K562 (cell line): Measurements from ENCODE around the gene PPOX. TPM values are rescaled to one million over a fixed set of nuclear protein-coding genes. Genes with fewer than 3 reads are reported as not detected.

Experiments
- ATAC-seq: fragments of 200-7000 bp; cut with Tn5 transposase; 3 replicates; pipeline ENCODE4 v1.9.1; 2020; ENCODE audit warnings: moderate library complexity
- BruUV-seq: library from RNA; stranded (reverse); fragments of 400-500 nt; replicated peaks from 2 replicates; lab custom pipeline; 2021; lab: Mats Ljungman, UMichigan
- CTCF ChIA-PET: fragments of 300-600 bp; formaldehyde crosslinking; extraction: SDS; loops from one replicate; lab custom pipeline; 2021; ENCODE audit warnings: low intra/inter-chr PET ratio; lab: Yijun Ruan, JAX
- POLR2A ChIA-PET: fragments of 300-600, 350-650 bp; sonication (Branson Sonifier 250); formaldehyde crosslinking; extraction: SDS; loops from one replicate; lab custom pipeline; 2021; ENCODE audit warnings: antibody characterized with exemption, inconsistent platforms; lab: Yijun Ruan, JAX
- DNase-seq, 4 experiments: peaks; one replicate each; pipeline versions ENCODE4 v3.0.0 to v3.0.0-alpha.2; 2011 to 2018; ENCODE audit warnings: low spot score in 3 of 4, mixed read lengths in 3 of 4; ENCODE audit errors: extremely low read depth in 1 of 4
- FAIRE-seq: peaks from 2 replicates; lab custom pipeline; 2011; peaks lifted over from hg19 to GRCh38; lab: Jason Lieb, UNC
- H2AFZ ChIP-seq: 2 replicates; pipeline ENCODE4 v1.6.0; 2011; ENCODE audit warnings: low read depth, low read length, control low read depth, inconsistent platforms
- H3K27ac ChIP-seq: fragments of 200-600 bp; 3 replicates; pipeline ENCODE4 v1.8.0; 2011; ENCODE audit warnings: low read depth, mild to moderate bottlenecking, control low read depth, inconsistent platforms, low read length, moderate library complexity, mixed read lengths; ENCODE audit errors: extremely low read depth
- H3K27me3 ChIP-seq, 2 experiments: fragments of 300-600 bp in 1 of 2; 2 replicates in 1 of 2; 3 replicates in 1 of 2; pipeline versions ENCODE4 v1.6.0 to v1.8.0; 2011; ENCODE audit warnings: inconsistent platforms in 2 of 2, low read length in 2 of 2, mild to moderate bottlenecking in 1 of 2, mixed read lengths in 1 of 2, moderate library complexity in 1 of 2; ENCODE audit not compliant: control insufficient read depth in 2 of 2, insufficient read depth in 2 of 2
- H3K36me3 ChIP-seq: fragments of 300-600 bp; 3 replicates; pipeline ENCODE4 v1.8.0; 2011; ENCODE audit warnings: mild to moderate bottlenecking, low read length, inconsistent platforms; ENCODE audit not compliant: control insufficient read depth, insufficient read depth
- H3K4me1 ChIP-seq, 2 experiments: fragments of 200-600 bp in 1 of 2; replicated peaks in 1 of 2; 2 replicates in 1 of 2; 3 replicates in 1 of 2; pipeline versions ENCODE4 v1.5.1 to v1.8.0; 2011; ENCODE audit warnings: inconsistent platforms in 2 of 2, low read length in 2 of 2, mild to moderate bottlenecking in 1 of 2, mixed read lengths in 1 of 2, moderate library complexity in 1 of 2; ENCODE audit not compliant: control insufficient read depth in 2 of 2, insufficient read depth in 2 of 2
- H3K4me2 ChIP-seq: 2 replicates; pipeline ENCODE4 v1.6.1; 2011; ENCODE audit warnings: low read length, control low read depth, inconsistent platforms, mixed read lengths; ENCODE audit not compliant: insufficient read depth
- H3K4me3 ChIP-seq: fragments of 200-600 bp; sonication (generic), shearing (Covaris generic); 2 replicates; pipeline ENCODE4 v1.5.1; 2016; ENCODE audit warnings: control low read depth, inconsistent platforms
- H3K79me2 ChIP-seq: fragments of 200-600 bp; 3 replicates; pipeline ENCODE4 v1.8.0; 2011; ENCODE audit warnings: low read length, inconsistent platforms; ENCODE audit not compliant: control insufficient read depth, insufficient read depth
- H3K9ac ChIP-seq, 2 experiments: 2 replicates each; pipeline versions ENCODE4 v1.6.0 to v1.6.1; 2011; ENCODE audit warnings: low read depth in 2 of 2, low read length in 2 of 2, control low read depth in 1 of 2, inconsistent platforms in 1 of 2, mild to moderate bottlenecking in 1 of 2, mixed read lengths in 1 of 2; ENCODE audit not compliant: insufficient read depth in 1 of 2
- H3K9me1 ChIP-seq: one replicate; pipeline ENCODE4 v1.6.0; 2011; ENCODE audit warnings: inconsistent platforms, mild to moderate bottlenecking, low read length, moderate library complexity; ENCODE audit not compliant: control insufficient read depth, insufficient read depth
- H3K9me3 ChIP-seq: replicated peaks from 2 replicates; pipeline ENCODE4 v1.5.1; 2011; ENCODE audit warnings: low read depth, low read length, inconsistent platforms; ENCODE audit not compliant: control insufficient read depth, insufficient read depth
- H4K20me1 ChIP-seq: replicated peaks from 2 replicates; pipeline ENCODE4 v1.6.1; 2011; ENCODE audit warnings: low read length, inconsistent platforms, mixed read lengths; ENCODE audit not compliant: control insufficient read depth, insufficient read depth
- BDP1 ChIP-seq: IDR thresholded peaks from 3 replicates; pipeline ENCODE4 v1.6.1; 2011; ENCODE audit not compliant: insufficient read length, insufficient read depth
- CBFA2T3 ChIP-seq: fragments of 450-650 bp; IDR thresholded peaks from 2 replicates; pipeline ENCODE4 v1.6.1; 2017
- CEBPZ ChIP-seq: fragments of 150-350 bp; IDR thresholded peaks from 2 replicates; pipeline ENCODE4 v1.6.1; 2014; ENCODE audit warnings: low read depth, mild to moderate bottlenecking, low read length, borderline replicate concordance
- ELF1 ChIP-seq: fragments of 200-800 bp; sonication (Bioruptor generic); IDR thresholded peaks from 2 replicates; pipeline ENCODE4 v1.6.1; 2016; ENCODE audit warnings: missing genetic modification characterization, missing compliant biosample characterization
- GATAD2A ChIP-seq: fragments of 450-650 bp; IDR thresholded peaks from 2 replicates; pipeline ENCODE4 v1.6.1; 2017
- HINFP ChIP-seq: fragments of 450-650 bp; conservative IDR thresholded peaks from 2 replicates; pipeline ENCODE4 v1.6.1; 2016; ENCODE audit warnings: missing genetic modification characterization, low read depth, mild to moderate bottlenecking, control low read depth, missing compliant biosample characterization
- KLF10 ChIP-seq: fragments of 250-450 bp; sonication (Bioruptor Pico); IDR thresholded peaks from 2 replicates; pipeline ENCODE4 v1.6.1; 2021; ENCODE audit warnings: matching md5 sums
- NFE2L1 ChIP-seq: fragments of 450-650 bp; IDR thresholded peaks from 2 replicates; pipeline ENCODE4 v1.6.1; 2016; ENCODE audit warnings: missing genetic modification characterization, low read depth, mild to moderate bottlenecking, missing compliant biosample characterization, moderate library complexity, borderline replicate concordance
- PML ChIP-seq: IDR thresholded peaks from 2 replicates; pipeline ENCODE4 v1.6.1; 2012; ENCODE audit warnings: low read length, inconsistent platforms
- PTBP1 ChIP-seq: fragments of 200-400 bp; formaldehyde crosslinking; IDR thresholded peaks from 2 replicates; pipeline ENCODE4 v1.6.1; 2017; ENCODE audit warnings: low read depth, low read length
- RBM39 ChIP-seq: fragments of 200-400 bp; formaldehyde crosslinking; optimal IDR thresholded peaks from 2 replicates; pipeline ENCODE3; 2018; ENCODE audit warnings: low read depth, low read length
- XRCC3 ChIP-seq: fragments of 450-650 bp; IDR thresholded peaks from 2 replicates; pipeline ENCODE4 v1.6.1; 2017; ENCODE audit warnings: mild to moderate bottlenecking, moderate library complexity
- ZBTB17 ChIP-seq: fragments of 450-650 bp; formaldehyde crosslinking; IDR thresholded peaks from 2 replicates; pipeline ENCODE4 v1.4.0; 2020; ENCODE audit warnings: mild to moderate bottlenecking
- ZNF12 ChIP-seq: sonication (generic); formaldehyde crosslinking; IDR thresholded peaks from 2 replicates; pipeline ENCODE4 v1.4.0; 2020; ENCODE audit warnings: mild to moderate bottlenecking, missing genetic modification reagents
- WGBS: fragments of 100-300 bp; shearing (Covaris generic); methylation state at CpG from one replicate; pipeline ENCODE4 v1.1.6; 2016; ENCODE audit warnings: low coverage, mixed read lengths; ENCODE audit not compliant: insufficient coverage; ENCODE audit errors: missing lambda C conversion rate; 5-methylcytosine and 5-hydroxymethylcytosine counted together
- in situ Hi-C: fragments of 300-500 bp; cut with MboI; formaldehyde crosslinking; loops from 4 replicates; pipeline ENCODE4 v1.15.0; 2018; ENCODE audit warnings: inconsistent platforms, mixed read lengths
- intact Hi-C: fragments of 100-400 bp; cut with micrococcal nuclease; formaldehyde crosslinking; loops from 2 replicates; pipeline ENCODE4 v1.14.2; 2022
- polyA plus RNA-seq, 8 experiments: library from polyadenylated mRNA; depleted of rRNA in 4 of 8; stranded (reverse) in 5 of 8; unstranded in 3 of 8; fragments of >200 nt; fragmentation: Nextera tagmentation in 2 of 8; fragmentation: Illumina TruSeq in 1 of 8; extraction: Ambion mirVana in 2 of 8; extraction: Trizol in 1 of 8; gene quantifications; 2 replicates each; pipeline versions ENCODE4 v1.2.1 to v1.2.3, GENCODE V29; 2011 to 2014; ENCODE audit warnings: inconsistent platforms in 1 of 8, missing spikeins in 1 of 8
- total RNA-seq, 7 experiments: library from RNA; depleted of rRNA in 6 of 7; stranded (reverse); fragments of >200 nt in 6 of 7; fragmentation: Illumina TruSeq in 2 of 7; extraction: Trizol in 2 of 7; gene quantifications; 2 replicates each; pipeline versions ENCODE4 v1.2.1 to v1.2.3, GENCODE V29; 2011 to 2021; ENCODE audit warnings: low replicate concordance in 1 of 7

Gene PPOX
- total and polyA plus RNA-seq, 9 of the 15 experiments (the other 6 are each of a cell fraction or from before 2014, with no cell fraction given), result 17.0 to 57.1 (median 38.9) TPM

- ChIA-PET CTCF (no interaction called here), POLR2A (interaction anchor here (0.5 to 2.2 kb wide), 11 partner anchors 8 to 451 kb away, joined by 3 to 10 read pairs (median 3); partner anchors contain the start of genes DEDD and PPOX)
- Histone ChIP-seq H3K9me1 (no peaks in the 10 kb centered on the region), H3K27ac (peak overlapping the region; percentile 58), H3K4me1 (peaks cover 43 to 54% of the 10 kb centered on the region in 2 experiments), H3K36me3 (peaks cover 51% of the 10 kb centered on the region), H3K9ac (peak overlapping the region; percentile 77 to 98; a peak in 3 of 4 replicates), H4K20me1 (no peaks in the 10 kb centered on the region), H2AFZ (peak overlapping the region; percentile 92), H3K4me3 (peak overlapping the region; percentile 75), H3K79me2 (peaks cover 58% of the 10 kb centered on the region), H3K4me2 (peak overlapping the region; percentile 95), H3K27me3 (no peaks in the 10 kb centered on the region), H3K9me3 (no peaks in the 10 kb centered on the region)
- ATAC-seq, result peak; percentile 4
- peak in 3 of 4 experiments; percentile 38 to 71 (median 52) for DNase-seq
- in situ Hi-C loops (no loop called here), intact Hi-C loops (loop anchor here (2.0 kb wide), 1 partner anchor 18 kb away; the partner anchor contains the start of gene B4GALT3)
- 28% methylated on average over 9 of the region's 9 CpGs for WGBS
- no peak for FAIRE-seq
- BruUV-seq, result no TSS peak
- TF ChIP-seq RBM39 (no peak), XRCC3 (no peak), ZNF12 (no peak), BDP1 (no peak), ELF1 (tag) (no peak), CEBPZ (no peak), ZBTB17 (no peak), PML (0 out of 2 replicates have a peak, but pooled peaks have one; percentile 9), HINFP (tag) (no peak), KLF10 (no peak), CBFA2T3 (peak; percentile 52), NFE2L1 (no peak), GATAD2A (no peak), PTBP1 (no peak)
Observed at GRCh38 chr1:161158316-161159010, 7.8 kb upstream of the PPOX start.
